GM18867 (cell line): ENCODE measurements around the gene RAB42.
"Not testable (repeated sequence)": the region's sequence is repeated elsewhere in the genome, so short reads cannot be mapped to it uniquely, and the experiment has no call there.

ENCODE experiments used
- ATAC-seq: cut with Tn5 transposase; IDR thresholded peaks from one replicate; pipeline ENCODE4 v1.9.1; 2021; ENCODE audit warnings: mild to moderate bottlenecking, moderate library complexity; ENCODE audit not compliant: unreplicated experiment

Gene RAB42

GRCh38 chr1:28582248-28582615 lies 9.8 kb upstream of the RAB42 start:
- no peak for ATAC-seq

DNA sequence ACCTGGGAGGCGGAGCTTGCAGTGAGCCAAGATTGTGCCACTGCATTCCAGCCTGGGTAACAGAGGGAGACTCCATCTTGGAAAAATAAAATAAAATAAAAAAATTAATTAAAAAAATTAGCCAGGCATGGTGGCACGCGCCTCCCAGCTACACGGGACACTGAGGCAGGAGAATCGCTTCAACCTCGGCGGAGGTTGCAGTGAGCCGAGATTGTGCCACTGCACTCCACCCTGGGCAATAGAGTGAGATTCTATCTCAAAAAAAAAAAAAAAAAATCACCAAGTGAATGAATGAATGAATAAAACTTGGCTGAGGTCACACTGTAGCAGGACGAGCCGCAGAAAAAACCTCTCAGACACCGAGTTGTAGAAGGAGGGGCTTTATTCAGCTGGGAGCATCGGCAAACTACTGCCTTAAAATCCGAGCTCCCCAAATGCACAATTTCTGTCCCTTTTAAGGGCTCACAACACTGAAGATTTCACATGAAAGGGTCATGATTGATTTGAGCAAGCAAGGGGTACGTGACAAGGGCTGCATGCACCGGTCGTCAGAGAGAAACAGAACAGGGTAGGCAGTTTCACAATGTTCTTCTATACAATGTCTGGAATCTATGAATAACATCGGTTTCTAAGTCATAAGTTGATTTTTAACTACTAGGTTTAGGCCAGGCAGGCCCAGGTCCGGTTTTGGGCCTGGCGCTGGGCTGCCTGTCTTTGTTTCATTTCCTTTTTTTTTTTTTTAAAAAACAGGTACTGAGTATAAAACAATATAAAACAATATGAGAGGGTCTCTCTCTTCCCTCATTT lies 5.3 kb upstream of the RAB42 start:
- not testable (repeated sequence) for ATAC-seq

DNA sequence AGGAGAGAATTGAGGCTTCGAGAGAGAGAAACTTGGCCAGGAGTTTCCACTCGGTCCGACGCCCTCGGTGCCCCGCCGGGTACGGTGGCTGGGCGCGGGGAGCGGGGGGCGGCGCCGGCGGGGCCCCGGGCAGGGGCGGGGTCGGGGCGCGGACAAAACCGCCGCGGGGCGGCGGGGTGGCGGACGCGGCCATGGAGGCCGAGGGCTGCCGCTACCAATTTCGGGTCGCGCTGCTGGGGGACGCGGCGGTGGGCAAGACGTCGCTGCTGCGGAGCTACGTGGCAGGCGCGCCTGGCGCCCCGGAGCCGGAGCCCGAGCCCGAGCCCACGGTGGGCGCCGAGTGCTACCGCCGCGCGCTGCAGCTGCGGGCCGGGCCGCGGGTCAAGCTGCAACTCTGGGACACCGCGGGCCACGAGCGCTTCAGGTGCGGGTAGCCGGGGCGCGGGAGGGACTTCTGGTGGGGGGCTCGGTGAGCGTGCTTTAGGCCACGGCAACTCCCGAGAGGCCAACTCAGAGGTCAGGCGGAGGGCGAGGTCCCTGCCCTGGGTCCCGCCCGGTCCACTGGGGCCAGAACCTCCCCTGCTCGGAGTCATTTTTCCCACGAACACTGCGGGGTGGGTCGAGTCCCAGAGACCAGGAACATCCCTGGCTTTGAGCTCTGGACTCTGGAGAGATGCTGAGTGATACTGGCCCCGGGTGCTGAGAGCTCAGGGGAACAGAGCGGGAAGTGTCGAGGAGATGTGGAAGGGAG lies 431 bp downstream of the RAB42 start:
- no peak for ATAC-seq

- not testable (repeated sequence) for ATAC-seq
Measured at GRCh38 chr1:28593988-28594356, 1.9 kb downstream of the RAB42 start.

DNA sequence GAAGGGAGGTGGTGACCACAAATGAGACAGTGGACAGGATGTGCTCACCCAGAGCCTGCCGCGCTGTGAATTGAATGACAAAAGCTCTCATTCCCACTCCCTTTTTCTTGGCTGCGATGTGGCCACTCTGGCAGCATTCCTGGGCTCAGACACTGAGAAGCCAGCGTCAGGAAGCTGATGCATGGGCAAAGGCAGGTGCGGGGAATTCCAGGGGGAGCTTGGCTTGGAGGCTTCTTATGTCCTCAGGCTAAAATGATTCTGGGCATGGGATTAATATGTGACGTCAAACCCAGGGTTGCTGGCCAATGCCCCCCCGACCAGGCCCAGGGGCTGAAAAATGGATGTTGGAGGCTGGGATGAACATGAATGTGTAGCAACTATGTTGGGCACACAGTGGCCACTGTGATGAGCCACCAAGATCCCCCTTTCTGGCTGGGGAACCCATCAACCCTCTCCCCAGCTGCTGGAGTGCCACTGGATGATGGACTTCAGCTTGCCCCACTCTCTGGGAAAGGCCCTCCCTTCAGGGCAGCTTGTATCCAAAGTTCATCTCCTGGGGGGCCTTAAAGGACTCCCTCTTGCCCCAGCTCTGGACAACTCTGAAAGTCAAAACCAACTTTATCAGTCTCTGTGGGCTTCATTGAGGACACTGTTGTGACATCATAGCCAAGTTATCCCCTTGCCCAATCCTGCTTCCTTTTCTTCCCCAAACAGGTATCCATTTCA lies 2.8 kb downstream of the RAB42 start:
- not testable (repeated sequence) for ATAC-seq

GRCh38 chr1:28595412-28596191 lies 3.5 kb downstream of the RAB42 start:
- ATAC-seq = no peak

DNA sequence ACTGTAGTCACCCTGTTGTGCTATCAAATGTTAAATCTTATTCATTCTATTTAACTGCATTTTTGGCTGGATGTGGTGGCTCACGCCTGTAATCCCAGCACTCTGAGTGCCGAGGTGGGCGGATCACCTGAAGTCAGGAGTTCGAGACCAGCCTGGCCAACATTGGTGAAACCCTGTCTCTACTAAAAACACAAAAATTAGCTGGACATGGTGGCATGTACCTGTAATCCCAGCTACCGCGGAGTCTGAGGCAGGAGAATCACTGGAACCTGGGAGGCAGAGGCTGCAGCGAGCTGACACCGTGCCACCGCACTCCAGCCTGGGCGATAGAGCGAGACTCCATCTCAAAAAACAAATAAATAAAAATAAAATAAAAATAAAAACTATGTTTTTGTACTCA lies 4.2 kb downstream of the RAB42 start:
- not testable (repeated sequence) for ATAC-seq

- no peak for ATAC-seq
Measured at GRCh38 chr1:28601696-28602095, 9.6 kb downstream of the RAB42 start.

GRCh38 chr1:28602536-28603439 lies 10.7 kb downstream of the RAB42 start:
- no peak for ATAC-seq

- ATAC-seq = no peak
Measured at GRCh38 chr1:28604411-28604810, 12.3 kb downstream of the RAB42 start.

- no peak for ATAC-seq
Measured at GRCh38 chr1:28604962-28605361, 12.9 kb downstream of the RAB42 start.

GRCh38 chr1:28606771-28607170 lies 14.7 kb downstream of the RAB42 start:
- no peak for ATAC-seq

DNA sequence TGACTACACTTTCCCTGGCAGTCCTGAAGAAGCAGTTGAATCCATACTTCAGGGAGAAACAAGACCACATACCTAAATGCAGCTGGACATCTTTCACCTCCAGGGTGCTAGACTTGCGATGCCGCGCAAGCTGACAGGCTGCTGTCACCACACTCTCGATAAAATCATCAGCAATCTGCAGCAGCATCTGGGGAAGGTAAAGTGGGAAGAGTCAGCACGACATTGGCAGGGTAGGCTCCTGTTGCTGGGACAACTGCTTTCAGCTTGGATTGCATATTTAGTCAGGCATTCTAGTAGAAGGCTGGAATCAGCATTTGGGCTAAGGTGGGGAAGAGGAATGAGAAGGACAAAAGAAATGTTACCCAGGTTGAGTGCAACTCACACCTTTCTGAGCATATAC lies 21.1 kb downstream of the RAB42 start:
- no peak for ATAC-seq

DNA sequence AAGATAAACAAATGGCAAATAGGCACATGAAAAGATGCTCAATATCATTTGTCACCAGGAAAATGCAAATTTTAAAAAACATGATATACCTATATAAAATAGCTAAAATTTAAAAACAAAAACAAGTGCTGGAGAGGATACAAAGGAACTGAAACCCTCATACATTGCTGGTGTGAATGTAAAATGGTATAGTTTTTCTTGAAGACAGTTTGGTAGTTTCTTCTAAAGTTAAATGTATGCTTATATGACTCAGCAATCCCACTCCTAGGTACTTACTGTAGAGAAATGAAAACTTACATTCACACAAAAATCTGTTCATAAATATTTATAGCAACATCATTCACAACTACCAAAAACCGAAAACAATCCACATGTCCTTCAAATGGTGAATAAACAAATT lies 39.6 kb downstream of the RAB42 start:
- no peak for ATAC-seq

- ATAC-seq = no peak
Measured at GRCh38 chr1:28632560-28632959, 40.5 kb downstream of the RAB42 start.

DNA sequence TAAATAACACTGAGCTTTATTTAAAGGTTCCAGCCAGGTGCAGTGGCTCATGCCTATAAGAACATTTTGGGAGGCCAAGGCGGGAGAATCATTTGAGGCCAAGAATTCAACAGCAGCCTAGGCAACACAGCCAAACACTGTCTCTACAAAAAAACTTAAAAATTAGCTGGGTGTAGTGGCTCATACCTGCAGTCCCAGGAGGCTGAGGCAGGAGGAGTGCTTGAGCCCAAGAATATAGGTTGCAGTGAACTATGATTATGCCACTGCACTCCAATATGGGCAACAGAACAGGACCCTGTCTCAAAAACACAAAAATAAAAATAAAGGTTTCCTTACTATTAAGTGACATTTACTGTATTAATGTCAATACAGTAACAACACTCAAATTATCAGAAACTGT lies 48.7 kb downstream of the RAB42 start:
- ATAC-seq = no peak

DNA sequence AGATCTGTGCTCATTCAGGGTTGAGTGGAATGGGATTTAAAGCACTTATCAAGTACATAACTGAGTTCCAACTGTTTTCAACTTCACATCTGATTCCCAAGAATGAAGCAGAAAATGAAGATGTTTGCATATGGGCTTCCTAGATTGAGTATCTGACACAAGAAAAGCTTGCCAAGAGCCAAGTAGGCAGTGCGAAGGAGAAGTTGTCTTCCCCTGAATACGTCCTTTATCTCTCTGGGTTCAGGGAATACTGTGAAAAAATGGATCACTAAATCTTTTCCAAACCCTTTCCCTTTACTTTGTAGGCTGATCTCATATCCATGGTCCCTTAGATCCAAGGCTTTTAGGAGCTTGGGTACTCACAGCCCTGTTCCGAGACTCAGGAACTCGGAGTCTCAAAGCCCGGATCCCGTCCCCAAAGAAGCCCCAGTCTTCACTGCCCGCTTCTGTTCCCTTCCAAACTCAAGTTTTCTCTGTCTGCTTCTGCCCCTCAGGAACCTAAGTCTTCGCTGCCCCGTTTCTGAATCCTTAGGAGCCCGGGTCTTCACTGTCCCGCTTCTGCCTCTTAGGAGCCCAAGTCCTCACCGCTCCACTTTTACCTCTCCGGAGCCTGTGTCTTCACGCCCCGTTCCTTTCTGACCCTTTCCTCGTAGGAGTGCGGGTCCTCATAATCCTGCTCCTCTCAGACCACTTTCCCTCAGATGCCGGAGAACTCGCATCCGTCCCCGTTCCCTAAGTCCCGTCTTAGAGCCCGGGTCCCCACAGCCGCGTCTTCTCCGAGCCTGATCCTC lies 50.2 kb downstream of the RAB42 start:
- ATAC-seq = peak; percentile 22

DNA sequence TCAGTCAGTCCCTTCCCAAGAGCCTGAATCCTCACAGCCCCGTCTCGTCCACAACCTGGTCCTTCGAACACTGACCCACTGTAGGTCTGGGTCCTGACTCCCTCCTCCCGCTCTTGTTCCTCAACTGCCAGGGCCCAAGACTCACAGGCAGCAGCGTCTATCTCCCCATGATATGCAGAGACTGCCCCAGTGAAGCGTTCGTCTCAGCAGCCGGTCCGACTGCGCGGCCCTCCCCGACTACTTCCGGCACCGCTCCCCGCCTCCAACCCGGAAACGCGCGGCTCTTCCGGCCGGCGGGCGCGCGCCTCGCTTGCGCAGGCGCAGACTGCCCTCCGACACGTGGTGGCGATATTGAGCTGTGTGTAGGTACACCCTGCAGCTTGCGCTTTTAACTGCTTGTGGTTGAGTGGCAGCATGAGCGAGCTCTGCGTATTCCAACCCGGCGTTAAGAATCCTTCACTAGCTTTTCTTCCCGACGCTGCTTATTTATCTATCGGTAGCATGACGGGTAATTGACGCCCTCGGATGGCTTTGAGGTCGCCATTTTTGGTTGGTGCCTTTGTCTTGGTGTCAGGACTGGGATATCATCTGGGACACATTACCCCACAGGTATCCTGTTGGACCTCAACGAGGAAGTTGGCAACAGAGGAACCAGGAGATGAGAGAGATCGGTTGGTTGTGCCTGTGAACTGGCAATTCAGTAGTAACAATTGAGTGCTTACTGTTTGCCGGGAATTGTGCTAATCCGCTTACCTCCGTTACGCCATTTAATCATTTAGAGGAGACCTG lies 51.0 kb downstream of the RAB42 start, which contains the start of gene TAF12:
Gene TAF12, minus strand, starts transcription at position 221 of the 789 bp plus-strand sequence. CDS start 20,986 bp downstream, outside the sequence.
- ATAC-seq = peak; percentile 83
